Frontal cortex (tissue), 4 donors: ENCODE measurements around the gene MYH13. TPM values are rescaled to one million over a fixed set of nuclear protein-coding genes. Genes with fewer than 3 reads are reported as not detected.

Experiments used
- DNase-seq, 2 donors: peaks; one replicate each; pipeline ENCODE4 v3.0.0; 2012; ENCODE audit warnings: low spot score in 2 of 2
- FAIRE-seq: peaks from 2 replicates; lab custom pipeline; 2012; peaks lifted over from hg19 to GRCh38; lab: Jason Lieb, UNC
- total RNA-seq: library from RNA; depleted of rRNA; stranded (reverse); fragments of >200 nt; gene quantifications from one replicate; pipeline ENCODE4 v1.2.3, GENCODE V29; 2014
- donor health status: control.
- donor health status: control.
- donor health status: control.

MYH13 gene
- total RNA-seq, 1 donor from 2014 or later: not detected

DNA sequence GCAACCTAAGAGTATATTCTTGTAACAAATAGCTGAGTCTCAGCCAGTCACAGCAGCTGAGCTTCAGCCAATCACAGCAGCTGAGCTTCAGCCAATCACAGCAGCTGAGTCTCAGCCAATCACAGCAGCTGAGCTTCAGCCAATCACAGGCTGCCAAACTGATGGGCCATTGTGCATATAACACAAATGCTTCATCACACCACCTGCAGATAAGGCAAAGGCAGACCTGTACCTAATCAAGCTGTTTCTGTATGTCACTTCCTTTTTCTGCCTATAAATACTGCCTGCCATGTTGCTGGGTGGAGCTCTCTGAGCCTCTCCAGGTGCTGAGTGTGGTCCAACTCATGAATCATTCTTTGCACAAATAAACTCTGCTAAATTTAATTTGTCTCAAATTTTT lies 19.9 kb downstream of the MYH13 start:
- no peak for FAIRE-seq
- DNase-seq: no peak

DNA sequence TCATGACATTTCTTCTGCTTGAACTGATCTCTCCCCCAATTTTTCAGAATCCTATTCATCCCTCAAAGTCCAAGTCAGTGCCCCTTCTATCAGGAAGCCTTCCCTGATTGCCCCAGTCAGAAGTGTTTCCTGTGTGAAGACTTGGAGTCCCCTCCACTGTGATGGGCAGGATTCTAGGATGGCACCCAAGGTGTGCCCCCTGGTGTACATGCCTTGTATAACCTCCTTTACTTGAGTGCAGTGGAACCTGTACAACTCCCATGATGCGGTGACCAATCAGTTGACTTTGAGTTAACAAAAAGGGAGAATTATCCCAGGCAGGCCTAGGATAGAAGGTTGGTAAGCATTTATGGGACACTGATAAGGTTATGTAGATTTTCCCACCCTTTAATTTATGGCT lies 23.4 kb downstream of the MYH13 start:
- FAIRE-seq (no peak), DNase-seq (no peak)

DNA sequence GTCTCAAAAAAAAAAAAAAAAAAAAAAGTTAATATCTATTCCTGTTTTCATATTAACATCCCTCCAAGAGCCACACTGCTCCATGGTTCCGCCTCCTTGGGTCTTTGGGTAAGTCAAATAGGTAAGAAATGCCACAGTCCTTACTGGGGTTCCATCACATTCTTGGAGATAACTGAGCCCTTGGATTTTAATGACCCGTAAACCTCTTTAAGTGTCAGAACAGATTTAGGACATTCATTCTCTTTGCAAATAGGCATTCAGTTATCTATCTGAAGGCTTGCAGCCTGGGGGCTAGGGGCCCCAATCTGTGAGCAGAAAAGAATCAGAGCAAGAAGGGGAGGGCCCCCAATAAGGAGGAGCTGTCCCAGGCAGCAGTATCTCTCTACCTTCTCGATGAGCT lies 28.0 kb downstream of the MYH13 start:
- FAIRE-seq (no peak), DNase-seq (no peak)

DNA sequence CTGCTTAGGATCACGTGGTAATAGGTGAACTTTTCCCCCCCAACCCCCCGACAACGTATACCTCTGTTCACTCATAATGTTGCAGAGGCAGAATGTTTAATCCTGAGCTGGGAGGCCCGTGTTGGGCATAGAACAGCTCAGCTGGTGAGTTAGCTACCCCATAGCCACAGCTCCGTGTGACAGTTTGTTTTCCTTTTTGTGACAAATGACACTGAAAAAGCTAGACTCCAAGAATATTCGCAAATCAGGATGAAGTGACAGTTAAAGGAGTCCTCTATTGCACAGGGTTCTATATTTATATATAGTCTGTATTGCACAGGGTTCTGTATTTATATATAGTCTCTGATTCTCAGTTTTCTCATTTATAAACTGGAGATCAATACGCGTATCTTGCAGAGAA lies 33.8 kb downstream of the MYH13 start:
- DNase-seq (no peak), FAIRE-seq (no peak)

DNA sequence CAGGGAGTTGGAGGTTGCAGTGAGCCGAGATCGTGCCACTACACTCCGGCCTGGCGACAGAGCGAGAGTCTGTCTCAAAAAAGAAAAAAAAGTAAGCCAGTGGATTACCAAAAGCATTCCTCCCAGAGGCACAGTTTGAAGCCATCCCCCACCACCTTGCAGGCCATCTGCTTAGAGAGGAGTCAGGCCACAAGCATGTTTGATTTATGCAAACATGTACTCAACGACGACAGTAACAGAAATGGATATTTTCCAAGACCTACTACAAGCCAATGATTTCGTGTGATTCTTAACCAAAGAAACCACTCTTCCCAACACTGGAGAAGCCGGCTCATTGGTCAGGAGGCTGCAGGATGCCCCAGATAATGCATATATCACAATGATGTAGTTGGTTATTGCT lies 34.8 kb downstream of the MYH13 start:
- DNase-seq (no peak), FAIRE-seq (no peak)

DNA sequence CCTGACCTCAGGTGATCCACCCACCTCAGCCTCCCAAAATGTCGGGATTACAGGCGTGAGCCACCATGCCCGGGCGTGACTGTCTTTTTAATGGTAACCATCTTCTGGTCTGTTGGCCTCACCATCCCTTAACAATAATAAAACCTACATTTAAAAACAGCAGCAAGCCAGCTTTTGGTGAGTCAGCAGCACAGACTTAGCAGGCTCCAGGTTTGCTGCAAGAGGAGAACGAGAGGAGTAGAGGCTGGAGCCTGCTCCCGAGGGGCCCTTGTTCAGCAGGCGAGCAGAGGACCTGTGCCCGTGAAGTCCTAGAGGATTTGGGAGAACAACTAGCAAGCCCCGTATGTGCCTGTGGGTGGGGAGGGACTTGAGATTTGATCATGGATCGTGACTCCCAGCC lies 35.7 kb downstream of the MYH13 start:
- FAIRE-seq: no peak
- no peak for DNase-seq

DNA sequence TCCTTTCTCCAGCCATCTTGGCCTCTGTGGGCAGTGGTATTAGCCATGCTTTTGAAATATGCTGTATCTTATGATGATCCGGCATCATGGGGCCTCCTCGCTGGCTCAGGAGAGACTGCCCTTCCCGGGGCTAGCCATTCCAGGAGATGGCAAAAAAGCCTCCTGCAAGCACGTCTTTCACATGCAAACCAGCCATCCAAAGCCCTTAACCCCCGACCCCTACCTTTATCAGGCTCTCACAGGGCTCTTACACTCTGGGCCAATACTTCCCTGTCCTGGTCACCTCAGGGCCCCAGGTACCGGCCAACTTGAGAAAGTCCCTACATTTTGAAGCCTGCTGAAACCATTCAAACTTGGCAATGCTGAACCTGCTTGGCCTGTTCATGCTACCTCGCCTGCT lies 36.4 kb downstream of the MYH13 start:
- DNase-seq (no peak), FAIRE-seq (no peak)

DNA sequence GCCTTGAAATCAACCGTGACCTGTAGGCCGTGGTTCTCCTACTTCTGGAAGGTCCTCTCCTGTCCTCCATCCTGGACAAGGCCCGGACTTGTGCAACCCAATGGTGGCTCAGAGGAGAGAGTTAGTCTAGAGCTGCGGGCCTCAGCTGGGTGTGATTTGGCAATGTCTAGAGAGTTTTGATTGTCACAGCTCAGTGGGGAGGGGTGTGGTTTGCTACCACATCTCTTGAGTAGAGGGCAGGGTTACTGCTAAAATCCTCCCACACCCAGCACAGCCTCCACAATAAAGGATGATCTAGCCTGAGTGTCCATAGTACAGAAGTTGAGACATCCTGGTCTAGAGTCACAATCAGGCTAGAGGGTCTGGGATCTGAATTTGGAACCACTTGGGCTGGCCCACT lies 40.3 kb downstream of the MYH13 start:
- FAIRE-seq: no peak

DNA sequence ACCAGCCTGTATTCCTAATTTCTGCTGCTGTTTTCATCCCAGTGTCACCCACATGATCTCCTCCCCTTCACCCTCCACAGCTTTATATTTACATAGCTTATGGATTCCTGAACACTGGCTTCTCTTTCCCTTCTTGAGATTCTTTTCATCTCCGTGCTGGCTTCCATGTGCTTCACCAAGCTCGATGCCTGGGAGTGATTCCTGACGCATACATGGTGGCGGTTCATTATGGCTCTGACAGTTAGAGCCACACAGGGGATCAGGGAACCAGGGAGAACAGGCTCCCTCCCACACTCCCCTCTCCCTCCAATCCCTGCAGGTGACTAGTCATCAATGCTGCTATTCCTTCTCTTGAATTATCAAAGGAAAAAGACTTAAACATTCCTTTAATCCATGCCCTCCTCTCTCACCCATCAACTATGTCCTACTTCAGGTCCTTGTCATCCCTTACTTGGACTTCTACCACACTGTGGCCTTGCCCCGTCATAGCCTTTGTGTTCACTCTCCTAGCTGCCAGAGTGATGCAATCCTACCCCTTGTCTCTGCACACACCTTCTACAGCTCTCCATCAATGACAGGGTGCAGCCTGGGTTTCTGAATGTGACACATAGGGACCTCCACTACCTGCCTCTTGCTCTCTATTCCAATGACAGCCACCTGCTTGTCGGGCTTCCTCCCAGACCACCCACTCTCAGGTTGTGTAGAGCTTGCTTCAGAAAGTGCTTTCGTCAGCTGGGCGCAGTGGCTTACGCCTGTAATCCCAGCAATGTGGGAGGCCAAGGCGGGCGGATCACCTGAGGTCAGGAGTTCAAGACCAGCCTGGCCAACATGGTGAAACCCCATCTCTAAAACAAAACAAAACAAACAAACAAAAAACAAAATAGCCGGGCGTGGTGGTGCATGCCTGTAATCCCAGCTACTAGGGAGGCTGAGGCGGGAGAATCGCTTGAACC lies 43.6 kb downstream of the MYH13 start:
- DNase-seq: no peak
- FAIRE-seq: no peak

More for the DNA sequence above, 40.3 kb downstream of the MYH13 start:
- DNase-seq: no peak

DNA sequence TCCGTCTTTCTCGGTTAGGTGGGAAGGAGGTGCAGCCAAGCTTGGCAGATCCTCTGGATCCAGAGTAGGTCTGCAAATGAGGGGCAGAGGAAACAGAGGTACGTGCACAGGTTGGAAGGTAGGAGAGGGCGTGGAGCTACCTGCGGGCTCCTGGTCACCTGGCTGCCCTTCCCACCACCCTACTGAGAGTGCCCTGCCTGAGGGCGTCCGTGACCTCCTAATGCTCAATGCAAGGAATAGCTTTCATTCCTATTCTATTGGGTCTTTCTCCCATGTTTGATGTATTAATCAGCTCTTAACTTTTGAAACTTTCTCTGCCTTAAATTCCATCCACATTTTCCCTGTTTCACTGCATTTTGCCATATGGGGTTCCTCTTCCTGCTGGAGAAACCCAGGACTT lies 44.6 kb downstream of the MYH13 start:
- DNase-seq: no peak
- no peak for FAIRE-seq

DNA sequence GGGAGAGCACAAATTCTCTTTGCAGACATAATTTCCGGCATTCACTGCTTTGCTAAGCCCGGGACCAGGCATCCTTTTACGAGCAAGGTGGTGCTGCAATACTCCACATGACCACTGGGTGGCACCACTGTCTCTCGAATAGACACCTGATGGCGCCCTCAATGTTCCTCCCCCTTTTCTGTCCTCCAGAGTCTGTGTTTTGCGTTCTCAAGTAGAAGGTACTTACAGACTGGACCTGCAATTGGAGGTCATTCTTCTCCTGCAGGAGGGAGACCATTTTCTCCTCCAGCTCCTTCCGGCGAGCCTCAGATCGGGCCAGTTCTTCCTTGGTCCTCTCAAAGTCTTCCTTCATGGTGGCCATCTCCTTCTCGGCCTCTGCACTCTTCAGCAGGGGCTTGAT lies 45.2 kb downstream of the MYH13 start:
- FAIRE-seq (no peak), DNase-seq (peak; percentile 26 to 64)

DNA sequence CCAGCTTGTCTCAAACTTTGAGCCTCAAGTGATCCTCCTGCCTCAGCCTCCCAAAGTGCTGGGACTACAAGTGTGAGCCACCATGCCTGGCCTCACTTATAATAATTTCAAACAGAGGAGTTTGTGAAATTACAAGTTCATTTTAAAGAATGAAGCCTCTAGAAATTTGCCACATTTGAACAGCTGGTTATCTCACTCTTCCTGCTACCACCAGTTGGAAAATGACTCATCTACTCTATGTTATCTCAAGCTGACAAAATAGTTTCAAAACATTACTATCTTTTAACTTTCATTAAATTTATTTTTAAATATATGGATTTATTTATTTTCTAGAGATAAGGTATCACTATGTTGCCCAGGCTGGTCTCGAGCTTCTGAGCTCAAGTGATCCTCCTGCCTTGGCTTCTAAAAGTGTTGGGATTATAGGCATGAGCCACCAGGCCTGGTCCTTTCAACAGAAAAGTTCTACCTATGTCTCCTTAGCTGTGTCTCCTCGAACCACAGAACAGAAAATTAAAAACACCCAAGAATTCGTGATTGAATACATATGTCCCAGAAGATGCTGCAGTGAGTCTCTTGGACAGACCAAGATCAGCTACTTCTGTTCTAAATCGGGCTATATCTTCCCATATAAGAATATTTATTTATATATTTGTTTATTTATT lies 47.6 kb downstream of the MYH13 start:
- no peak for DNase-seq
- no peak for FAIRE-seq

DNA sequence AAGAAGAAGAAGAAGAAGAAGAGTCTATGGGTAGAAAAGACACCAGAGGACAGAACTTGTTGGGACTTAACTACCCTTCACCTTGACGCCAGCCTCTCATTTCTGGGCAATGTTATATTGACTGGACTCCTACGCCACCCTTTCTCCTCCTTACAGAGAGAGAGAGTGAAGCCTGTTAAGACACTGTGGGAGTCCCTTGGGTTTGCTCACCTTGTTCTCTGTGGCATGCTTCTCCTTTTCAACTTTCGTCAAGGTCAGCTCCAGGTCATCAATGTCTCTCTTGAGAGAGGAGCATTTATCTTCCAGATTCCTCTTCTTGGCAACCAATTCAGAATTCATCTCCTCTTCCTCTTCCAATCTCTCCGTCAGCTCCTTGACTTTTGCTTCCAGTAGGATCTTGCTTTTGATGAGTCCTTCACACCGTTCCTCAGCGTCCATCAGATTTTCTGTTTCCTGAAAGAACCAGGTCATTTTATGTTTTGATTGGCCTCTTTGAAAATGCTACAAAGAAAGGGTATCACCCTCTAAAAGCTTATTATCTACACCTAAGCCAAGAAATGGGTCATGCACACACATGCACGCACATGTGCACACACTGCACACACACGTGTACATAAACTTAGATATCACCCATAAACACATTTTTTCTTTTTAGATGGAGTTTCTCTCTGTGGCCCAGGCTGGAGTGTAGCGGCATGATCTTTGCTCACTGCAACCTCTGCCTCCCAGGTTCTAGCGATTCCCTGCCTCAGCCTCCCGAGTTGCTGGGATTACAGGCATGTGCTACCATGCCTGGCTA lies 48.8 kb downstream of the MYH13 start:
- DNase-seq (no peak), FAIRE-seq (no peak)

DNA sequence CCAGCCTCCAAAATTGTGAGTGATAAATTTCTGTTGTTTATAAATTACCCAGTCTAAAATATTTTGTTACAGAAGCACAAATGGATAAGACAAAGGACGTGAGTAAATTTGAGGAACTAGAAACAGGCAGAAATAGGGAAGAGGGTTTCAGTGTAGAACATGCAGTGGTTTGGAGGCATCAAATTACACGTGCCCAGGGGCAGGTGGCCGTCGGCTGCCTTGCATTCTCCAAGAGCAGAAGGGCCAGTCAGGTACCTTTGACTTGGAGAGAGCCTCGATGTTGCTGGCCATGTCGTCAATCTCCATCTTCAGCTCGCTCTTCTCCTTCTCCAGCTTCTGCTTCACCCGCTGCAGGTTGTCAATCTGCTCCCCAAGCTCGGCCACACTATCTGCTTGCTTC lies 54.3 kb downstream of the MYH13 start:
- FAIRE-seq (no peak), DNase-seq (no peak)

DNA sequence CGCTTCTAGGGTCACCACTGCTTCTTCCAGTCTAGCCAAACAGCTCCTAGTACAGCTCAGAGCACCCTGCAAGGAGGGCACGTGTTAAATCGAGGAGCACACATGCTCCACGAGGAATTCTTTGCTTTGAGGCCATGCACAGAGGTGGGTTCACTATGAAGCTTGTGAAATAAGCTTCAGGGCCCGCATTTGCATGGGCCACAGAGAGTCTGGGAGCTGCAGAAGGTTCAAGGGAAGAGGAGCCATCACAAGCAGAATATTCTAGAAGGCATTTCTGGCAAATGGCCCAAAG lies 55.3 kb downstream of the MYH13 start:
- no peak for DNase-seq
- FAIRE-seq: no peak

DNA sequence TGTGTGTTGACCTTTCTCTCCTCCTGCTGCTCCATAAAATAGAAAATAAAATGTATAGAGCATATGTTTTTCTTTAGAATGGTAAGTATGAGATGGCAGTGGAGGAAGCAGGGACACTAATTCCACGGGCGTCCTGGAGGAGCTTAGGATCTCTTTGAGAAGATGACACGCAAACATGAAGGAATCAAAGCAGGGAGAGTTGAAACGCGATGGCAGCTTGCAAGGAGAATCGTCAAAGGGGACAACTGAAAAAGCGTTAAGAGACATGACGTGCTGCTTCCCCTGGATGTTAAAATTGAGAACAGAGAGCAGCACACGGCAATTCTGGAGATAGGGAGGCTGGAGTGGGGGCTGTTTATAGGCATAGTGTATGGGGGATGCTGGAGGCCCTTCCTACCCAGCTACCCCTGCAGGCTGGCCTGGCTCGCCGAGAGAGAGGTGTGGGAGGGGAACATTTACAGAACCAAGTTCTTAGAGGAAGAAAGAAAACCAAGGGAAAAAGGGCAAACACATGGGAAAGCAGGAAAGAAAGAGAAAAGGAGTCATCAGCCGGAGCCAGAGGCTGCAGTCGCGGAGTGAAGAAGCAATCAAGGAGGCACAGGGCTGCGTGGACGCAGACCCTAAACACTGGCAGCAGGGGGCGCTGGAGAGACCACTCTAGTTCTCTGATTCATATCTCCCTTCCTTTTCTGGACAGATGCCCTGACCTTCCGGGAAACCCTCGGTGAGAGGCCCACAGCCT lies 55.8 kb downstream of the MYH13 start:
- peak in 1 of 2 donors; percentile 39 for DNase-seq
- FAIRE-seq: no peak

DNA sequence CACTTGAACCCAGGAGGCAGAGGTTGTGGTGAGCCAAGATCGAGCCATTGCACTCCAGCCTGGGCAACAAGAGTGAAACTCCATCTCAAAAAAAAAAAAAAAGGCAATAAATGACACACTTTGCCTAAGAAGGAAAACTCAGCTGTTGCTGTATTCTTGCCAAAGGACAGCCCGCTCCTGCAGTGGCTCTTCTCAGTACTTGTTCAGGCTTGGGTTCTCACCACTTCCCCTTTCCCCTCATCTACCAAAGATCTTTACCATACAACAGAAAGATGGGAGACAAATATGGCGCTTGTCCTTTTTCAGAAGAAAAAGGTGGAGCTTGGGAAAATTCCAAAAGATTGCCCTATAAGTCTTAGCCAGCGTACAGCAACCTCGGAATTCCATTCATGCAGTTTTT lies 58.5 kb downstream of the MYH13 start:
- FAIRE-seq: no peak
- no peak for DNase-seq

DNA sequence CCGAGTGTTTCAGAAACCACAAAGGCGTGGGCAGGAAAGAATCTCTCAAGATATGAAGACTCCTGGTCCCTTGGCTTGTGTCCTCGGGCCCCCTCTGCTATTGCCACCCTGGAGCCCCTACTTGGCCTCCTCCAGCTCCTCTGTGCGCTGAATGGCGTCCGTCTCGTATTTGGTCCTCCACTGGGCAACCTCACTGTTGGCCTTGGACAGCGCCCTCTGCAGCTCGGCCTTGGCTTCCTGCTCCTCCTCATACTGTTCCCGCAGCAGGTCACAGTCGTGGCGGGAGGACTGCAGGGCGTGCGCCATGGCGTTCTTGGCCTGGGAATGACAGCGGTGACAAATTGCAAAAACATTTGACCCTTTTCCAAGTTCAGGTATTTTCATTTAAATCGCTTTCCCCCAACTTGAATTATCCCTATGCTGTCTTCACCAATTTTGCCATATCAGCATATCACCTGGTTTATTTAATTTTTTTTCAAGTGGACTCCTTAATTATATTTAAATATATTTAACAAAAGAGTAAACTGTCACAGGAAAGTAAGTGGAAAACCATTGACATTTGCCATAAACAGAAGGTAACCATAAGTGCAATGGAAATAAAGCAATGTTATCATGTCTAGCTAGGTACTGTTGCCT lies 59.7 kb downstream of the MYH13 start:
- no peak for DNase-seq
- no peak for FAIRE-seq

DNA sequence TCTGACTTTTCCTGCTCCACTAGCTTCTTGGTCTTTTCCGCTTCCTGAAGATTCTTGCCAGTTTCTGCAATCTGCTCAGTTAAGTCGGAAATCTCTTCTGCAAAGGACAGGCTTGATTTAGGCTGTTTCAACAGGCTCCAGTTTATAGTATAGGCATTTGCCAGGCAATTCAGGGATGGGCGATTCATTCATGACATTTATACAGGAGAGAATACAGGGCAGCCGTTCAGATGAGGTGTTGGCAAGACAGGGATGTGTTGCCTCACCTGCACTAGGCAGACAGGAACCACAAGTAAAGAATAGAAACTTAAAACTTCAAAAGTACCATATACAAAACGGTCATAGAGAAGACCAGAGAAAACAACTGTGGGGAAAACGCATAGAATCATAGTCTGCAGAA lies 61.7 kb downstream of the MYH13 start:
- FAIRE-seq: no peak

More for the DNA sequence above, 61.7 kb downstream of the MYH13 start:
- DNase-seq: peak in 1 of 2 donors; percentile 22
